Measurements from ENCODE around the gene SAE1. TPM values are rescaled to one million over a fixed set of nuclear protein-coding genes. Genes with fewer than 3 reads are reported as not detected.

The SAE1 gene
- total RNA-seq, 1 donor from 2014 or later, result 59.3 TPM

DNA sequence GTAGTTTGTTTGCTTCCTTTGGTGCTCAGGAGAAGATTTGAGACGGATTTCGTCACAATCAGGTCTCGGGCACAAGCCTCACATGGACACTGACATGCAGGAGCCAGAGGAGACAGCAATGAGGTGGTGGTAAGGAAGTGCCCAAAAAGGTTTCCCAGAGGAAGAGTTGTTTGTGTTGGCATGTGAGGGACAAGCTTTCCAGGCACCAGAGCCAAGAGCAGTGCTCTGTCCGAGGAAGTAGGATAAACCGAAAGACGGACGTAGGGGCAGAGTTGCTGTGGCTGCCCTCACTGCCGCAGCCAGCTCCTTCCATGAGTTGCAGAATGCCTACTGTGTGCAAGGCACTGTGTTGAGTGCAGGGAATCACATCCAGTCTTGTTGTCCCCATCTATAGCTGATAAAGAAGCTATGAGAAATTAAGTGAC is 27.7 kb downstream of the SAE1 start:
- DNase-seq (ENCODE audit: low spot score), result no peak

DNA sequence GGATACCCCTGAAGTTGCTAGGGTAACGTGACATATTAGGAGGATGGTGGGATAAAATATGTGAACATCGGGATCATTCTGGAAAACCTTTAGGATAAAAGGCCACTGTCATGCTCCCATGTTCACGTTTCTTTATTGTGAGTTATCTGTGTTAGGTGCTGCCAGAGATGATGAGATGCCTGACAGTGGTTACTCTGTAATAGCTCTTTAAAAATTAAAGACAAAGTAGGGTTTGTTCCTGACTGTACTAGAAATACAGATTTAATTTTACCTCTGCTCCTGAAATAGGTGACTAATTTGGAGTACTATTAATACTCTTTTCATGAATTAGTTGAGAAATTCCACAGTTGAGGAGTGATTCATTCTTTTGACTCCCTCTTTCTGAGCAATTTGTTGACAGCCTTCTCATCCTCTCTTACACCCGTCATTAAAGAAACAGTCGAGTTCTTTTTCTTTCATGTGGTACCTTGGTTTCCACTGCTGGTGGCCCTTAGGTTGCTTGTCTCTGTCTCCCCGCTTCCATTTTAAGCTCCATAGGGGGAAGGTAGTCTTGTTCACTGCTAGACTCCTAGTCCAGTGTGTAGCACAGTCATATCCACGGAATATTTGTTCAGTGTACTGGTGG is 28.4 kb downstream of the SAE1 start:
- peak; percentile 0 for DNase-seq (ENCODE audit: low spot score)

DNA sequence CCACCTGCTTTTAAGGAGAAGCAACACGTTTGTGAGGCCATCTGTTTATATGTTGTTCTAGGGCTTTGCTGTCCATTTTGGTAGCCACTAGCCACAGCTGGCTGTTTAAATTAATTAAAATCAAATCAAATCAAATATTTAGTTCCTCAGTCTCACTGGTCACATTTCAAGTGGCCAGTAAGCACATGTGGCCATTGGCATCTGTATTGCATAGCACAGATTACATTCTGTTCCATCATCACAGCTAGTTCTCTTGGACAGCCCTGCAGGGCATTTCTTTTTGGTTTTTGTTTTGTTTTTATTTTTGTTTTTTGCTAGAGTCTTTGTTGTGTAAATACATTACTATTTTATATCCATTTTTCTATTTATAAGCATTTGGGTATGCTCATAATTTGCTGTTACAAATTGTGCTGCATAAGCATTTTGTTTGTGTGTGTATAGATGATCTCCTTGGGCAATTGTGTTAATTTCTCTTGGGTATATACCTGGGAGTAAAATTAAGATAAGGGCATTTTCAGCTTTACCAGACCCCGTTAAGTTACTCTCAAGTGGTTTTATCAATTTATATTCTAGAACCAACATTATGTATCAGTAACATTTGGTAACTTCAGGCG is 31.3 kb downstream of the SAE1 start:
- DNase-seq (ENCODE audit: low spot score), result no peak

DNA sequence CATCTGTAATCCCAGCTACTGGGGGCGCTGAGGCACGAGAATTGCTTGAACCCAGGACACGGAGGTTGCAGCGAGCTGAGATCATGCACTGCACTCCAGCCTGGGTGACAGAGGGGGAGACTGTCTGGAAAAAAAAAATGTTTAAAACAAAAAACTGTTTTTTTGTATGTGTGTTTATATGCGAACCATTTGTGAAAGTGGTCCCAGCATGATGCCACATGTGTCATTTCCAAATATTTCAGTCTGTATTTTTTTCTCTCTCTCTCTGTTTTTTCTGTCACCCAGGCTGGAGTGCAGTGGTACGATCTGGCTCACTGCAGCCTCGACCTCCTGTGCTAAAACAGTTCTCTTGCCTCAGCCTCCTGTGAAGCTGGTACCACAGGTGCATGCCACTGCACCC is 37.4 kb downstream of the SAE1 start:
- DNase-seq (ENCODE audit: low spot score), result no peak

DNA sequence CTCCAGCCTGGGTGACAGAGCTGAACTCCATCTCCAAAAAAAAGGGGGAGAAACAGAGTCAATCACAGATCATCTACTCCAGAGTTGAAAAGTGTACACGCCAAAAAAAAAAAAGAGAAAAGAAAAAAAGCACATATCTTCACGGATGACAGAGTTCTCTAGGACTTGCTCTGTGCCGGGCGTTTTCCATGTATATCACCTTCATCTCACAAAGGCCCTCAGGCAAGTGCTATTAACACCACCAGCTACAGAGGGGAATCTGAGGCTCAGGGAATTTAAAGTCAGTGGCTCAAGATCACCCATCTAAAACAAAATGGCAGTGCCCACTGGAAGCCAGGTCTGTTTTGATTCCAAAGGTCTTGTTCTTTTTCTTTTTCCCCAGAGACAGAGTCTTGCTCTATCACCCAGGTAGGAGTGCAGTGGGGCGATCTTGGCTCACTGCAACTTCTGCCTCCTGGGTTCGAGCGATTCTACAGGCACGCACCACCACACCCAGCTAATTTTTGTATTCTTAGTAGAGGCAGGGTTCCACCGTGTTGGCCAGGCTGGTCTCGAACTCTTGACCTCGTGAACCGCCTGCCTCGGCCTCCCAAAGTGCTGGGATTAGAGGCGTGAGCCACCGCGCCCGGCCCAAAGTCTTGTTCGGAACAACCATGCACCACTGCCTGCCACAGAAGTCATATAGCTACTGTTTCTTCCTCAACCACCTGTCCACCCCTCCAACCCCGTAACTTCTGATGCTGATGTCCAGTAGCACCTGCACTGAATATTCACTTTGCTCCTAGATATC is 42.2 kb downstream of the SAE1 start:
- DNase-seq (ENCODE audit: low spot score), result no peak

DNA sequence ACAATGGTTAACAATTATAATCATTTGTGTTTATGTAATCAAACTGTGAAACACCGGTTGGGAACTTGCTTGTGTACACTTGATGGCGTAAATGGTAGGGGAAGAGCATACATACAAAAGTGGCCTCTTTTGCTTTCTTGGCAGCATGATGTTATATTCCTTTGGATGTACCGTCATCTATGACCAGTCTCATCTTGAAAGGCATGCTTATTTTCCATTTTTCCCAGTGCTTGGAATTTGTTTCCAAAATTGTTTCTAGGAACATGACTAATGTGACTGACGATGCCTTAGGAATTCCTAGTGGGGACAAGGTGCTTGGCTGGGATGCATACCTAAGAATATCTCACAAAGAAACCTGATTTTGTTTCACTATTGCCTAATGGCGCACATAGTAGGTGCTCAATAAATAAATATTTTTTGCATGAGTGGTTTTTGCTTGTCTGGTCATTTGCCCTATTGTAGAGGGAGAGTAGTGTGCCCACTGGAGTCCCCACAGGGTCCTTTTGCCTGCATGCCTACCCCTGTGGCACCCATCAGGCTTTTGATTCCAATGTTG is 45.5 kb downstream of the SAE1 start:
- no peak for DNase-seq (ENCODE audit: low spot score)

DNA sequence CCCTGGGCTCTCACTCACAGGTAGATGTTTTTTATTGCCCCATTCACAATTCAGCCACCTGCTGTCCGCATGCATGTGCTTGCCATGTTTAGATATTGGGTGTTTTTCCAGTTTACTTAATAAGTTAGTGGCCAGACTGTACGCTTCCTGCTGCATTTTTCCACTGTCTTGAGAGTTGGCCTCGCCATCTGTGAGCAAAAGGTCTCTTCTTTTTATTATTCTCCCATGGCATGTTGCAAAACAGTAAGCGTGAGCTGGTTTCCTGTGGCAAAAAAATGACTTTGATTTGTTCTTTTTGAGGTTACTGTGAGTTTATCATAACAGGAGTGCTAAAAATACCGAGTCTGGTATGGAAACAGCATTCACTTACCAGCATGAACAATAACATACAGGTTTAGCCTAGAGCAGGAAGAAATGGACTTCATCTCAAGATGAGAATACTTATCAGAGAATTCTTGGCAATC is 46.0 kb downstream of the SAE1 start:
- DNase-seq (ENCODE audit: low spot score), result no peak

DNA sequence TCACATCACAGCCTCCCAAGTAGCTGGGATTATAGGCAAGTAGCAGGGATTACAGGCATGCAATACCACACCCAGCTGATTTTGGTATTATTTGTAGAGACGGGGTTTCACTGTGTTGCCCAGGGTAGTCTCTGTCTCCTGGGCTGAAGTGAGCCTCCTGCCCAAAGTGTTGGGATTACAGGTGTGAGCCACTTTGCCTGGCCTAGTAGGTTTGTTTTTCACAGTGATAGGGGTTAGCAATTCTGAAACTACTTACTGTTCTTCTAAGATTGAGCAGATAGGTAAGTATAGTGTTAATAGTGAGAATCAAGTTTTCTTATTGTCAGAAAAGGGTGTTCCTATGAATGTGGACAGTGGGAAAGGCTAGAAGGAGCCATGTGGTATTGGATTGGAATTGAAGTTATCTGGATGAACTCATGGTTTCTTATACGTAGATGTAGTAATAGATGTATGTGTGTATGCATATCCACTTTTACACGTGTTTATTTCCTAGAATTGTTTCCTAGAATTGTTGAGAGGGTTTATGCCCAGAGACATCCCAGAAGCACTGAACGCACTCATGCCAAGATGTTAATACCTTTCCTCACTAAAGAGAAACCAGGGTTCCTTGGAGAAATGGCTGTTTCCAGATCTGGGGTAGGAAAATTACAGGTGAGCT is 49.1 kb downstream of the SAE1 start:
- DNase-seq (ENCODE audit: low spot score), result no peak

DNA sequence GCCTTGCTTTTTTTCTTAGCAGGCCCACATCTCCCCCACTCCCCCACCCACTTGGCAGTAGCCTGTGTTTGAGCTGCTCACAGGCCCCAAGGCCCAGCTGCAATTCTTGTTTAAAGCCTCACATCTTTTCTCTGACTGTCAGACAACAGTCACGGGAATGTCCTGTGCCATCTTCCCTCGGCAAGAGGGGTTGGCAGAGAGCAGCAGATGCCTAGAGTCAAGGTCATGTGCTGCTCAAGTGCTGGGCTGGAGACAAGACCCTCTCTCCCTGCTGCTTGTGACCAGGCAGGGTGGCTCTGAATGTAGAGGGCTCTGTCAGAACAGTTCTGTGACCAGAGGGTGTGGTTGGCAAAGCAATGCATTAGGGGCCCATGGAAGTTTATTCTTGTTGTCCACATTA is 53.0 kb downstream of the SAE1 start:
- no peak for DNase-seq (ENCODE audit: low spot score)

DNA sequence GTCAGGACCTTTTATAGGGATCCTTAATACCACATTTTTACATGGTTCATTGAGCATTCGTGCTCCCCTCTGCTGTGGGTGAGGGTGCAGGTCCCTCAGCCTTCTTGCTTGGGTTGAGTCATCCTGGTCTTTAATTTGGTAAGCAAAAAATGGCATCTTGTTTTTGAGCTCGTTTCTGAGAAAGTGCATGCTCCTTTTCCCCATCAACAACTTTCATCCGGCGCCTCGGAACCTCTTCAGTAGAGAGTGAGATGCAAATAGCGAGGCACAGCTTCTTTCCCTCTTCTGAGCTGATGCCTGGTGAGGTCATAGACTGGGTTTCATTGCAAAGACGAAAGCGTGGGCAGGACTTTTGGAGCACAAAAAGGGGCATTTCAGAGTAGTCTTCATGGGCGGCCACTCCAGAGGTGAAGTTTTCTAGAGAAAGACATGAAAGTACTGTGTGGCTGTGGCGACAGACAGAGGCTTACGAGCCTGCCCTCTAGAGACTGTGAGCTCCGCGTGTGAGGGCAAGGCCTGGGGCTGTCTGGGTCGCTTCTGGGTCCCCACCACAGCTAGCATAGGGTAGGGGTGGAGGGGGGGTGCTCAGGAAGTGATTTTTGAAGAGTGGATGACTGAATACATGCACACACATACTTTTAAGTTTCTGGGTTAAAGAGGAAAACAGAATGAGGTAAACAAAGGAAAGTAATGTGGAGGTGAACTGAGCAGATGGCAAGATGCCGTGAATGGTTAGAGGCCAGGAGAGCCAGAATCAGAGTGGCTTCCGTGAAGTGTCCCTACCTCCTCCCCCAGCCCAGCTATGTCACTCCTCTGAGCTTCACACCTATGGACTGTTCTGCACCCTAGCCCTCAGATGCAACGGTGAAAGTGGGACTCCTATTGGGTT is 56.1 kb downstream of the SAE1 start:
- DNase-seq (ENCODE audit: low spot score), result no peak

DNA sequence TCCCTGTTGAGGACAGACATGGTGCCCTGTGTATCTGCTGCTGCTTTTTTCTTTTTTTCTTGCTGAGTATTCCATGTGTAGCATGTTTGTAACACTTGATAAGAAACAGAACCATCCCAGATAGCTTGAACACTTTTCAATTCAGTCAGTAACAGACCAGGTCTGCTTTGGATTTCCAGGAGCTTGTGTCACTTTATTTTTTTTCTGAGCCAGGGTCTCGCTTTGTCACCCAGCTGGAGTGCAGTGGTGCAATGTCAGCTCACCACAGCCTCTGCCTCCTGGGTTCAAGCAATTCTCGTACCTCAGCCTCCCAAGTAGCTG is 56.7 kb downstream of the SAE1 start:
- no peak for DNase-seq (ENCODE audit: low spot score)

DNA sequence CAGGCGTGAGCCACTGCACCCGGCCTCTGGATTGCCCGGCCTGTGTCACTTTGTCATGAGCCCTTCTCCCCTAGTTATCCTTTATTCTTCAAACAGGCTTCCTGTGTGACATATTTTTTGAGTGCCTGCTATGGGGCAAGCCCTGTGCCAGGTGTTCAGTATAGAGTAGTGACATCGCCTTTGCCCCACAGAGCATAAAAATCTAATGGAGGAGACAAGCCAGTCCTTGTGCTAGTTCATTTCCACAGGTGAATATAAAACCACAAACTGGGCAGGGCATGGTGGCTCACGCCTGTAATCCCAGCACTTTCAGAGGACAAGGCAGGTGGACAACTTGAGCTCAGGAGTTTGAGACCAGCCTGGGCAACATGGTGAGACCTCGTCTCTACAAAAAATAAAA is 57.2 kb downstream of the SAE1 start:
- DNase-seq (ENCODE audit: low spot score), result no peak

DNA sequence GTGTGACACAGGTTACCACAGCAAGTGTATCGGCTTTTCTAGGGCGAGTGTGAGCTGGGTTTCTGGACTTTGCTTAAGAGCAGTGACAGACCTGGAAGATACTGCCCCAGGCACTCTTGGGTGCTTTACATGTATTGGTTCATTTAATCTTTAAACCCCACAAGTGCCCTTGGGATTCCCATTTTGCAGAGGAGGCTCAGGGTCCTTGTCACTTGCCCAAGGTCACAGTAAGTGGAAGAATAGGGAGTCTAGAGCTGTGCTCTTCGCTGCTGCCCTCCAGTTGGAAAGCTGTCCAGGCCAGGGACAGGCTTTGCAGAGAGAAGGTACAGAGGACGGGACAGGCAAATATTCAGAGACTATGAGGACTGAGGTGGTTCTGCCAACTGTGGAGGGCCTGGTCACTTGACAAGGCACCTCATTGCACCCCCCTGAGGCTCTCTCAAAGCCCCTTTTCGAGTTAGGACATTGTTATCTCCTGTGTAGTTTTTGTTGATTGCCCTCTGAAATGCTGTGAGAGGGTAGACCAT is 57.9 kb downstream of the SAE1 start:
- DNase-seq (ENCODE audit: low spot score), result no peak

DNA sequence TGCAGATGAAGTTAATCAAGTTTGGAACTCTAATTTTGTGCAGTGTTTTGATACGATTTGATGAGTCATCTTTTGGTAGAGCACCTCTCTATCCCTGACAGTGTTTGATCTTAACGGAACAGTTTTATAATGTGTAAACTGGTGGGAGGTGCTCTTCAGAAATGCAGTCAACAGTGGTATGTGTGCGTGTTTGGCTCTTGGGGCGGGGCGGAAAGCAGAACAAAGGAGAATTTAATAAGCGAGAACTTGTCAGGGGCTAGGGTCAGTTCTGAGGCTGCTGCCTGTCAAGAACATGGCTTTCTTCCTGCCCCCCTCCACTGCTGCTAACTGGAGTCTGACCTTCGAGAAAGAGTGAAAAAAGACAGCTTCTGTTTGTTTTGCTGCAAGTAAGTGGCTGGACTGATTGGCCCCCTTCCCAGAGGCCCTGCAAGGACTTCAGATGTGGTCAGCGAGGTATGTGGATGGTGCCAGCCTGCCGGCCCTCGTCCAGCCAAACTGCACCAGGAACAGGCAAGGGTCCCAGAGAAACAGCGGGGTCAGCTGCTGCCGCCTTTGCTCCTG is 59.6 kb downstream of the SAE1 start:
- no peak for DNase-seq (ENCODE audit: low spot score)

DNA sequence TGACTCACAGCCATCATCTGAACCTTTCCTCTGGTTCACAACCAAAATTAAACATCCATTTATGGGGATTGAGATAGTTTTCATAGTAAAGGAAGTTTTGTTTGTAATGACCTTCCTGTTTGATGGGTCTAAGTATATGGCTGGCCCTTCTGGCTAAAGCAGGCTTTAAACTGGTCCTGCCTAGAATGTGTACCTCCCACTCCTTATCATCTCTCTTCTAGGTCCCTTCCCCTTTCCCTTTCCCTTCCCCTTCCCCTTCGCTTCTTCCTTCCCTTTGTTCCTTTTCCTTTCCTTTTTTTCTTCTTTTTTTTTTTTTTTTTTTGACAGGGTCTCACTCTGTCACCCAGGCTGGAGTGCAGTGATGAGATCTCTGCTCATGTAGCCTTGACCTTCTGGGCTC is 64.8 kb downstream of the SAE1 start:
- DNase-seq (ENCODE audit: low spot score), result no peak

DNA sequence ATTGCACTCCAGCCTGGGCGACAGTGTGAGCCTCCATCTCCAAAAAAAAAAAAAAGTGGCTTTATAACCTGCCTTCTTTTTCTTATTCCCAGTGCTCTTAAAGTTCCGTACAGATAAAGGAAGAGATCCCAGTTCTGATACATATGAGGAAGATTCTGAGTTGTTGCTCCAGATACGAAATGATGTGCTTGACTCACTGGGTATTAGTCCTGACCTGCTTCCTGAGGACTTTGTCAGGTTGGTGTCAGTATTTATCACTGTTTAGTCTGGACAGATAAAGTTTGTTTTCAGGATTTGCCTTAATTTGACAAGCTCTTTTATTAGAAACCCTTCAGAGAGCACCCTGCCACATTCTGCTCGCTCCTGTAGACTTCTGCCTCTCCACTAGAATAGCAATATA is 66.5 kb downstream of the SAE1 start:
- no peak for DNase-seq (ENCODE audit: low spot score)

DNA sequence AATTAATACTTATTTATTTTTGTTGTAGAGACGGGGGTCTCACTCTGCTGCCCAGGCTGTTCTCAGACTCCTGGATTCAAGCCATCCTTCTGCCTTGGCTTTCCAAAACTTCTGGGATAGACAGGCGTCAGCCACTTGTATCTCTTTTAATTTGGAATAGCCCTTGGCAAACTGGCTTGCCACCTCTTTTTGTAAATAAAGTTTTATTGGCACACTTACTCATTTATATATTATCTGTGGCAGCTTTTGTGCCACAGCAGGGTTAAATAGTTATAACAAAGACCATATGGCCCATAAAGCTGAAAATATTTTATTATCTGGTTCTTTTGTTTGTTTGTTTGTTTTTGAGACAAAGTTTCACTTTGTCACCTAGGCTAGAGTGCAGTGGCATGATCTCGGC is 69.9 kb downstream of the SAE1 start:
- DNase-seq (ENCODE audit: low spot score), result no peak

DNA sequence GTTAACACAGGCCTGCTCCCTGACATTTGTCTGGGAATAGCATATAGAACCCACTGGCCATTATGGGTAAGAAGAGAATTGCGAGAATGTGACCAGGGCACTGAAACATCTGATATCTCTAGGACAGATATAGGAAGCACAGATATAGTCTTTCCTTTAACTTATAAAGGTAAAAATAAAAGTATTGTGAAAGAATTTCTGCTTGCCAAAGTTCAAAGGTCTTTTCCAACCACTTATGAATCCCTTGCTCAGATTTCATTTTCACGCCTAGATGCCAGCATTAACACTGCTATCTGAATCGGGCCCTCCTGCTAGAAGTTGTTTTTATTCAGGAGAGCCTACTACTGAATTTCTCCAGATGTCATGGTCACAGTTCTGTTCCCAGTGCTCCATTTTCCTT is 72.6 kb downstream of the SAE1 start:
- no peak for DNase-seq (ENCODE audit: low spot score)

DNA sequence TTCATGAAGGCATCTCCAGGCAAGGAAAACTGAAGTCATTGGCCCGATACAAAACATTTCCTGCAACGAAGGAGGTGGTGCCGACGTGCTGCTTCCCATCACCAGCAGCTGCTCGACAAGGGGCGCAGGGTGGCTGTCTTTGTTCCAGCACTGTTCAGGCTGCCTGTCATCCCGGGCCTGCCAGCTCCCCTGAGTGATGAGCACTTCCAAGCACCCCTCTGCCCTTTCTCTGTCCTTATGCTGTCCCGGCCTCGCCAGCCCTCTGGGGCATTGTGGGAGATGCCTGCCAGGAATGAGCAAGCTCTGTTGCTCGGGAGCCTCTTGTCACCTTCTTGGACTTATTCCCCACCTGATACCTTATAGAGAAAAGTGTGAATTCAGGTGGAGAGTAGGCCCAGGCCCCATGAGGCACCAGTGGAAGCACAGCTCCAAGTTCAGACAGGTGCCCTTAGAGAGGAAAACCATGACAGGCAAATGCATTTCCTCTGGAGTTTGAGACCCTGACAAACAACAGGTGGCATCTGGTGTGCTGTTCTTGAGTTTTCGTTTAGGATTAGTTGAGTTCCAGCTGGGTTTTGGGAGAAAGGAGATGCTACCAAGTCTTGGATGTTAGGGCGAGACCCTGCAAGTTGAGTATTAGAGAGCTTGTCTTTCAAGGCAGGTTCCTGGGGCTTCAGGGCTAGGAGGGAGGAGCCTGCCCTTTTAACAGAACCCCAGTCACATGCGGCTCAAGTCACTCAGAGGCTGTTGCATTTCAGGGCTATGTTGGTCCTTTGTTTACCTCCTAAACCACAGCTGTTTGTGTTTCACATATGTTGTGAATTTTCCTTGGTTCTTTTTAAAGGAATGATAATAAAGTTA is 78.9 kb downstream of the SAE1 start:
- no peak for DNase-seq (ENCODE audit: low spot score)

DNA sequence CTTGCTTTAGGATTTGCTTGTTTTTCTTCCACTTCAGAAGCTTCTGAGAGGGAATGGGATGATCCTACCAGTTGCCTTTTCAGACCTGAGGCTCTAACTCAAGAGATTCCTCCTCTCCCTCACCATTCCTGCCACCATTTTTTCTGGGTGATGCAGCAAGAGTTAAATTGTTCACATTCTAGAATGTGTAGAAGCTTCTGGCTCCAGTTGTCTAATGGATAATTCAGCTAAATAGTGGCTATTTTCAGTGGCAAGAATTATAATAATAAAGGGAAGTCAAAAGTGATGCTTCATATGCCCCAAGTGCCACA is 79.5 kb downstream of the SAE1 start:
- DNase-seq (ENCODE audit: low spot score), result no peak
